WTC11 (cell line): ENCODE measurements around the gene PLEKHO2. TPM values are rescaled to one million over a fixed set of nuclear protein-coding genes. Genes with fewer than 3 reads are reported as not detected.

ENCODE experiments used
- EMX1 ChIP-seq: fragments of 250-450 bp; sonication (Bioruptor Pico); IDR thresholded peaks from 2 replicates; pipeline ENCODE4 v1.8.0; 2021; ENCODE audit warnings: mild to moderate bottlenecking
- ESRRA ChIP-seq: sonication (generic); formaldehyde crosslinking; IDR thresholded peaks from 2 replicates; pipeline ENCODE4 v1.8.1; 2022; ENCODE audit warnings: mild to moderate bottlenecking, missing genetic modification reagents, borderline replicate concordance
- FOXJ3 ChIP-seq: sonication (generic); formaldehyde crosslinking; IDR thresholded peaks from 2 replicates; pipeline ENCODE4 v1.9.0; 2021; ENCODE audit warnings: missing genetic modification reagents, mild to moderate bottlenecking, borderline replicate concordance
- GRHL2 ChIP-seq: fragments of 250-450 bp; sonication (Bioruptor Pico); IDR thresholded peaks from 2 replicates; pipeline ENCODE4 v1.8.0; 2022; ENCODE audit warnings: mild to moderate bottlenecking, moderate library complexity; ENCODE audit not compliant: insufficient replicate concordance, severe bottlenecking
- GTF2I ChIP-seq: fragments of 250-450 bp; sonication (Bioruptor Pico); conservative IDR thresholded peaks from 2 replicates; pipeline ENCODE4 v1.4.0; 2021; ENCODE audit warnings: mild to moderate bottlenecking
- HMGA2 ChIP-seq: fragments of 250-450 bp; sonication (Bioruptor Pico); IDR thresholded peaks from 2 replicates; pipeline ENCODE4 v1.4.0; 2021; ENCODE audit warnings: mild to moderate bottlenecking, moderate library complexity
- IRF2 ChIP-seq: sonication (generic); formaldehyde crosslinking; IDR thresholded peaks from 2 replicates; pipeline ENCODE4 v1.8.0; 2022; ENCODE audit warnings: low read depth, missing genetic modification reagents, borderline replicate concordance
- MYBL2 ChIP-seq: sonication (generic); formaldehyde crosslinking; IDR thresholded peaks from 2 replicates; pipeline ENCODE4 v1.8.1; 2023; ENCODE audit warnings: mild to moderate bottlenecking, moderate library complexity, missing genetic modification reagents
- NR1H2 ChIP-seq: sonication (generic); formaldehyde crosslinking; IDR thresholded peaks from 2 replicates; pipeline ENCODE4 v1.9.0; 2021; ENCODE audit warnings: mild to moderate bottlenecking, moderate library complexity, missing genetic modification reagents
- NR2C2 ChIP-seq: sonication (generic); formaldehyde crosslinking; IDR thresholded peaks from 2 replicates; pipeline ENCODE4 v1.8.0; 2022; ENCODE audit warnings: mild to moderate bottlenecking, missing genetic modification reagents
- NR3C1 ChIP-seq: sonication (generic); formaldehyde crosslinking; conservative IDR thresholded peaks from 2 replicates; pipeline ENCODE4 v1.8.1; 2023; ENCODE audit warnings: low read depth, mild to moderate bottlenecking, missing genetic modification reagents
- OVOL2 ChIP-seq: fragments of 250-450 bp; sonication (Bioruptor Pico); IDR thresholded peaks from 2 replicates; pipeline ENCODE4 v1.9.0; 2021; ENCODE audit warnings: mild to moderate bottlenecking, borderline replicate concordance
- PRRX2 ChIP-seq: fragments of 250-450 bp; sonication (Bioruptor Pico); IDR thresholded peaks from 2 replicates; pipeline ENCODE4 v1.8.0; 2021; ENCODE audit warnings: mild to moderate bottlenecking
- RELA ChIP-seq: sonication (generic); formaldehyde crosslinking; IDR thresholded peaks from 2 replicates; pipeline ENCODE4 v1.8.1; 2022; ENCODE audit warnings: missing genetic modification reagents, mild to moderate bottlenecking, borderline replicate concordance
- SMAD4 ChIP-seq: sonication (generic); formaldehyde crosslinking; IDR thresholded peaks from 2 replicates; pipeline ENCODE4 v1.8.0; 2022; ENCODE audit warnings: mild to moderate bottlenecking, missing genetic modification reagents
- SOX15 ChIP-seq: fragments of 250-450 bp; sonication (Bioruptor Pico); IDR thresholded peaks from 2 replicates; pipeline ENCODE4 v1.9.0; 2021; ENCODE audit warnings: mild to moderate bottlenecking
- SP1 ChIP-seq: sonication (generic); formaldehyde crosslinking; conservative IDR thresholded peaks from 2 replicates; pipeline ENCODE4 v1.8.1; 2022; ENCODE audit warnings: missing genetic modification reagents
- TCF7 ChIP-seq: sonication (generic); formaldehyde crosslinking; IDR thresholded peaks from 2 replicates; pipeline ENCODE4 v1.8.0; 2022; ENCODE audit warnings: mild to moderate bottlenecking, low read depth, missing genetic modification reagents, moderate library complexity
- TEAD1 ChIP-seq: sonication (generic); formaldehyde crosslinking; IDR thresholded peaks from 2 replicates; pipeline ENCODE4 v1.8.0; 2022; ENCODE audit warnings: mild to moderate bottlenecking, missing genetic modification reagents
- TEAD4 ChIP-seq: sonication (generic); formaldehyde crosslinking; IDR thresholded peaks from 2 replicates; pipeline ENCODE4 v1.8.0; 2022; ENCODE audit warnings: mild to moderate bottlenecking, missing genetic modification reagents
- TP53 ChIP-seq: sonication (generic); formaldehyde crosslinking; IDR thresholded peaks from 2 replicates; pipeline ENCODE4 v1.8.1; 2023; ENCODE audit warnings: mild to moderate bottlenecking, missing genetic modification reagents
- ZBTB21 ChIP-seq: sonication (generic); formaldehyde crosslinking; IDR thresholded peaks from 2 replicates; pipeline ENCODE4 v1.8.1; 2023; ENCODE audit warnings: mild to moderate bottlenecking, missing genetic modification reagents, borderline replicate concordance
- ZNF138 ChIP-seq: sonication (generic); formaldehyde crosslinking; conservative IDR thresholded peaks from 2 replicates; pipeline ENCODE4 v1.8.1; 2022; ENCODE audit warnings: mild to moderate bottlenecking, moderate library complexity, missing genetic modification reagents
- ZNF232 ChIP-seq: sonication (generic); formaldehyde crosslinking; IDR thresholded peaks from 2 replicates; pipeline ENCODE4 v1.8.0; 2022; ENCODE audit warnings: mild to moderate bottlenecking, missing genetic modification reagents
- ZNF416 ChIP-seq: fragments of 250-450 bp; sonication (Bioruptor Pico); IDR thresholded peaks from 2 replicates; pipeline ENCODE4 v1.9.0; 2021; ENCODE audit warnings: mild to moderate bottlenecking, inconsistent platforms
- ZNF423 ChIP-seq: fragments of 250-450 bp; sonication (Bioruptor Pico); IDR thresholded peaks from 2 replicates; pipeline ENCODE4 v2.1.2; 2022; ENCODE audit warnings: mild to moderate bottlenecking, moderate library complexity
- ZNF671 ChIP-seq: fragments of 250-450 bp; sonication (Bioruptor Pico); IDR thresholded peaks from 2 replicates; pipeline ENCODE4 v1.8.0; 2021; ENCODE audit warnings: mild to moderate bottlenecking
- total RNA-seq: library from RNA; stranded (reverse); gene quantifications from 3 replicates; pipeline ENCODE4 v1.2.3, GENCODE V29; 2021
- TF ChIP-seq, protein P1 (sequence below): sonication (generic); formaldehyde crosslinking; IDR thresholded peaks from 2 replicates; pipeline ENCODE4 v1.8.1; 2023; ENCODE audit warnings: mild to moderate bottlenecking, missing genetic modification reagents, moderate library complexity
- TF ChIP-seq, protein P2 (sequence below): sonication (generic); formaldehyde crosslinking; IDR thresholded peaks from 2 replicates; pipeline ENCODE4 v1.8.1; 2023; ENCODE audit warnings: mild to moderate bottlenecking, missing genetic modification reagents, moderate library complexity
- TF ChIP-seq, protein P3 (sequence below): sonication (generic); formaldehyde crosslinking; IDR thresholded peaks from 2 replicates; pipeline ENCODE4 v1.8.1; 2023; ENCODE audit warnings: mild to moderate bottlenecking, missing genetic modification reagents
- TF ChIP-seq, protein P4 (sequence below): fragments of 250-450 bp; sonication (Bioruptor Pico); IDR thresholded peaks from 2 replicates; pipeline ENCODE4 v2.1.2; 2022; ENCODE audit warnings: mild to moderate bottlenecking, moderate library complexity
- TF ChIP-seq, protein P5 (sequence below): sonication (generic); formaldehyde crosslinking; IDR thresholded peaks from 2 replicates; pipeline ENCODE4 v1.8.0; 2022; ENCODE audit warnings: mild to moderate bottlenecking, missing genetic modification reagents
- TF ChIP-seq, protein P6 (sequence below): sonication (generic); formaldehyde crosslinking; IDR thresholded peaks from 2 replicates; pipeline ENCODE4 v1.8.1; 2022; ENCODE audit warnings: low read depth, mild to moderate bottlenecking, moderate library complexity, missing genetic modification reagents, borderline replicate concordance
- TF ChIP-seq, protein P7 (sequence below): fragments of 250-450 bp; sonication (Bioruptor Pico); IDR thresholded peaks from 2 replicates; pipeline ENCODE4 v1.9.0; 2021; ENCODE audit warnings: mild to moderate bottlenecking

PLEKHO2 gene
- total RNA-seq, 1 experiment from 2014 or later, result 22.1 TPM

DNA sequence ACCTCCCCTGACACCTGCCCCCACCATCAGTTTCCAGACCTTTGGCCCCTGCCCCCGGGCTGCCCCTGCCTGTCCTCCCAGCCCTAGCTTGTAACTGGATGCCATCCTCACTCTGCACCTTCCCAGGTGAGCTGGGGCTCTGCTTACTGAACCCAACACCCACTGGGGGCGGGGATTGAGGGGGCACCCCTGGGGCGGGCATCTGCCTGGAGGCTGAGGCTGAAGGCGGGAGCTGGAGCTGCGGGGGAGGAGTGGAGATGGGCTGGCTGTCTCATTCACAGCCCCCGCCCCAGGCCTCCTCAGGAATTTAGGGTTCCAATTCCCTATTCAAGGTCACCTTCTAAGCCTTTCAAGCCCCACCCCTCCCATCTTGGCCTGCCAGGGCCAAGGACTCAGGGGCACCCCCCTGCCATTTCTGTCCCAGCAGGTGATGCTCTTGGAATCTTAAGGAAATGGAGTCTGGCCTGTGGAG lies 33.9 kb upstream of the PLEKHO2 start (continued):
- TF ChIP-seq ZNF423 (CRISPR knock-in tag), result 0 out of 2 replicates have a peak, but pooled peaks have one; percentile 54
- TF ChIP-seq, protein P1, sequence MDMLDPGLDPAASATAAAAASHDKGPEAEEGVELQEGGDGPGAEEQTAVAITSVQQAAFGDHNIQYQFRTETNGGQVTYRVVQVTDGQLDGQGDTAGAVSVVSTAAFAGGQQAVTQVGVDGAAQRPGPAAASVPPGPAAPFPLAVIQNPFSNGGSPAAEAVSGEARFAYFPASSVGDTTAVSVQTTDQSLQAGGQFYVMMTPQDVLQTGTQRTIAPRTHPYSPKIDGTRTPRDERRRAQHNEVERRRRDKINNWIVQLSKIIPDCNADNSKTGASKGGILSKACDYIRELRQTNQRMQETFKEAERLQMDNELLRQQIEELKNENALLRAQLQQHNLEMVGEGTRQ, result no peak
- no peak for TF ChIP-seq PRRX2 (CRISPR knock-in tag)
- 0 out of 2 replicates have a peak, but pooled peaks have one; percentile 4 for TF ChIP-seq MYBL2 (CRISPR knock-in tag)
- no peak for TF ChIP-seq FOXJ3 (CRISPR knock-in tag)
- no peak for TF ChIP-seq EMX1 (CRISPR knock-in tag)
- no peak for TF ChIP-seq IRF2
- TF ChIP-seq, protein P2, sequence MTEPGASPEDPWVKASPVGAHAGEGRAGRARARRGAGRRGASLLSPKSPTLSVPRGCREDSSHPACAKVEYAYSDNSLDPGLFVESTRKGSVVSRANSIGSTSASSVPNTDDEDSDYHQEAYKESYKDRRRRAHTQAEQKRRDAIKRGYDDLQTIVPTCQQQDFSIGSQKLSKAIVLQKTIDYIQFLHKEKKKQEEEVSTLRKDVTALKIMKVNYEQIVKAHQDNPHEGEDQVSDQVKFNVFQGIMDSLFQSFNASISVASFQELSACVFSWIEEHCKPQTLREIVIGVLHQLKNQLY (CRISPR knock-in tag), result no peak
- no peak for TF ChIP-seq NR1H2 (CRISPR knock-in tag)
- TF ChIP-seq, protein P3, sequence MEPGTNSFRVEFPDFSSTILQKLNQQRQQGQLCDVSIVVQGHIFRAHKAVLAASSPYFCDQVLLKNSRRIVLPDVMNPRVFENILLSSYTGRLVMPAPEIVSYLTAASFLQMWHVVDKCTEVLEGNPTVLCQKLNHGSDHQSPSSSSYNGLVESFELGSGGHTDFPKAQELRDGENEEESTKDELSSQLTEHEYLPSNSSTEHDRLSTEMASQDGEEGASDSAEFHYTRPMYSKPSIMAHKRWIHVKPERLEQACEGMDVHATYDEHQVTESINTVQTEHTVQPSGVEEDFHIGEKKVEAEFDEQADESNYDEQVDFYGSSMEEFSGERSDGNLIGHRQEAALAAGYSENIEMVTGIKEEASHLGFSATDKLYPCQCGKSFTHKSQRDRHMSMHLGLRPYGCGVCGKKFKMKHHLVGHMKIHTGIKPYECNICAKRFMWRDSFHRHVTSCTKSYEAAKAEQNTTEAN (CRISPR knock-in tag), result no peak
- TF ChIP-seq, protein P4, sequence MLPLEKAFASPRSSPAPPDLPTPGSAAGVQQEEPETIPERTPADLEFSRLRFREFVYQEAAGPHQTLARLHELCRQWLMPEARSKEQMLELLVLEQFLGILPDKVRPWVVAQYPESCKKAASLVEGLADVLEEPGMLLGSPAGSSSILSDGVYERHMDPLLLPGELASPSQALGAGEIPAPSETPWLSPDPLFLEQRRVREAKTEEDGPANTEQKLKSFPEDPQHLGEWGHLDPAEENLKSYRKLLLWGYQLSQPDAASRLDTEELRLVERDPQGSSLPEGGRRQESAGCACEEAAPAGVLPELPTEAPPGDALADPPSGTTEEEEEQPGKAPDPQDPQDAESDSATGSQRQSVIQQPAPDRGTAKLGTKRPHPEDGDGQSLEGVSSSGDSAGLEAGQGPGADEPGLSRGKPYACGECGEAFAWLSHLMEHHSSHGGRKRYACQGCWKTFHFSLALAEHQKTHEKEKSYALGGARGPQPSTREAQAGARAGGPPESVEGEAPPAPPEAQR (CRISPR knock-in tag), result no peak
- peak; percentile 17; the same call in 1 of the 2 replicates for TF ChIP-seq SP1
- peak; percentile 79; the same call in 1 of the 2 replicates for TF ChIP-seq TEAD1 (CRISPR knock-in tag)
- TF ChIP-seq, protein P5, sequence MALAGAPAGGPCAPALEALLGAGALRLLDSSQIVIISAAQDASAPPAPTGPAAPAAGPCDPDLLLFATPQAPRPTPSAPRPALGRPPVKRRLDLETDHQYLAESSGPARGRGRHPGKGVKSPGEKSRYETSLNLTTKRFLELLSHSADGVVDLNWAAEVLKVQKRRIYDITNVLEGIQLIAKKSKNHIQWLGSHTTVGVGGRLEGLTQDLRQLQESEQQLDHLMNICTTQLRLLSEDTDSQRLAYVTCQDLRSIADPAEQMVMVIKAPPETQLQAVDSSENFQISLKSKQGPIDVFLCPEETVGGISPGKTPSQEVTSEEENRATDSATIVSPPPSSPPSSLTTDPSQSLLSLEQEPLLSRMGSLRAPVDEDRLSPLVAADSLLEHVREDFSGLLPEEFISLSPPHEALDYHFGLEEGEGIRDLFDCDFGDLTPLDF (CRISPR knock-in tag), result peak; percentile 36; the same call in 1 of the 2 replicates
- TF ChIP-seq RELA (CRISPR knock-in tag), result no peak
- TF ChIP-seq TP53, result no peak
- peak; percentile 34; the same call in 1 of the 2 replicates for TF ChIP-seq ZNF138
- no peak for TF ChIP-seq ZNF671 (CRISPR knock-in tag)
- no peak for TF ChIP-seq GRHL2
- TF ChIP-seq SMAD4 (CRISPR knock-in tag), result no peak
- TF ChIP-seq ZBTB21, result no peak
- no peak for TF ChIP-seq GTF2I (CRISPR knock-in tag)
- TF ChIP-seq ZNF232 (CRISPR knock-in tag), result no peak
- TF ChIP-seq NR2C2 (CRISPR knock-in tag), result no peak
- no peak for TF ChIP-seq HMGA2 (CRISPR knock-in tag)
- no peak for TF ChIP-seq OVOL2 (CRISPR knock-in tag)
- TF ChIP-seq, protein P6, sequence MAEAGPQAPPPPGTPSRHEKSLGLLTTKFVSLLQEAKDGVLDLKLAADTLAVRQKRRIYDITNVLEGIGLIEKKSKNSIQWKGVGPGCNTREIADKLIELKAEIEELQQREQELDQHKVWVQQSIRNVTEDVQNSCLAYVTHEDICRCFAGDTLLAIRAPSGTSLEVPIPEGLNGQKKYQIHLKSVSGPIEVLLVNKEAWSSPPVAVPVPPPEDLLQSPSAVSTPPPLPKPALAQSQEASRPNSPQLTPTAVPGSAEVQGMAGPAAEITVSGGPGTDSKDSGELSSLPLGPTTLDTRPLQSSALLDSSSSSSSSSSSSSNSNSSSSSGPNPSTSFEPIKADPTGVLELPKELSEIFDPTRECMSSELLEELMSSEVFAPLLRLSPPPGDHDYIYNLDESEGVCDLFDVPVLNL, result no peak
- no peak for TF ChIP-seq ZNF416
- TF ChIP-seq SOX15 (CRISPR knock-in tag), result no peak
- no peak for TF ChIP-seq TCF7 (CRISPR knock-in tag)
- TF ChIP-seq NR3C1, result no peak
- TF ChIP-seq, protein P7, sequence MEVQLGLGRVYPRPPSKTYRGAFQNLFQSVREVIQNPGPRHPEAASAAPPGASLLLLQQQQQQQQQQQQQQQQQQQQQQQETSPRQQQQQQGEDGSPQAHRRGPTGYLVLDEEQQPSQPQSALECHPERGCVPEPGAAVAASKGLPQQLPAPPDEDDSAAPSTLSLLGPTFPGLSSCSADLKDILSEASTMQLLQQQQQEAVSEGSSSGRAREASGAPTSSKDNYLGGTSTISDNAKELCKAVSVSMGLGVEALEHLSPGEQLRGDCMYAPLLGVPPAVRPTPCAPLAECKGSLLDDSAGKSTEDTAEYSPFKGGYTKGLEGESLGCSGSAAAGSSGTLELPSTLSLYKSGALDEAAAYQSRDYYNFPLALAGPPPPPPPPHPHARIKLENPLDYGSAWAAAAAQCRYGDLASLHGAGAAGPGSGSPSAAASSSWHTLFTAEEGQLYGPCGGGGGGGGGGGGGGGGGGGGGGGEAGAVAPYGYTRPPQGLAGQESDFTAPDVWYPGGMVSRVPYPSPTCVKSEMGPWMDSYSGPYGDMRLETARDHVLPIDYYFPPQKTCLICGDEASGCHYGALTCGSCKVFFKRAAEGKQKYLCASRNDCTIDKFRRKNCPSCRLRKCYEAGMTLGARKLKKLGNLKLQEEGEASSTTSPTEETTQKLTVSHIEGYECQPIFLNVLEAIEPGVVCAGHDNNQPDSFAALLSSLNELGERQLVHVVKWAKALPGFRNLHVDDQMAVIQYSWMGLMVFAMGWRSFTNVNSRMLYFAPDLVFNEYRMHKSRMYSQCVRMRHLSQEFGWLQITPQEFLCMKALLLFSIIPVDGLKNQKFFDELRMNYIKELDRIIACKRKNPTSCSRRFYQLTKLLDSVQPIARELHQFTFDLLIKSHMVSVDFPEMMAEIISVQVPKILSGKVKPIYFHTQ (CRISPR knock-in tag), result no peak
- no peak for TF ChIP-seq TEAD4 (CRISPR knock-in tag)
- TF ChIP-seq ESRRA (CRISPR knock-in tag), result peak; percentile 98
